Lung (tissue), 12 donors: ENCODE results near the gene POR. TPM values are rescaled to one million over a fixed set of nuclear protein-coding genes. Genes with fewer than 3 reads are reported as not detected.

ENCODE experiments used
- ATAC-seq: fragments of 200-7000 bp; cut with Tn5 transposase; one replicate; pipeline ENCODE4 v1.9.1; 2020; ENCODE audit warnings: moderate number of reproducible peaks; ENCODE audit not compliant: insufficient read depth, low FRiP score
- DNase-seq, 3 donors: peaks; one replicate each; pipeline ENCODE4 v3.0.0-alpha.2; 2013 to 2017
- H3K27ac ChIP-seq, 2 donors: one replicate each; pipeline ENCODE4 v1.5.1; 2013; ENCODE audit warnings: mild to moderate bottlenecking in 2 of 2, moderate library complexity in 2 of 2, control low read depth in 1 of 2, inconsistent platforms in 1 of 2, low read depth in 1 of 2, low read length in 1 of 2
- H3K27me3 ChIP-seq, 3 donors: one replicate each; pipeline ENCODE4 v1.5.1; 2013; ENCODE audit warnings: low read length in 2 of 3; ENCODE audit not compliant: control insufficient read depth in 3 of 3, insufficient read depth in 3 of 3
- H3K36me3 ChIP-seq, 4 donors: one replicate each; pipeline ENCODE4 v1.5.1; 2013; ENCODE audit warnings: low read length in 4 of 4, mild to moderate bottlenecking in 1 of 4, moderate library complexity in 1 of 4; ENCODE audit not compliant: control insufficient read depth in 4 of 4, insufficient read depth in 4 of 4
- H3K4me1 ChIP-seq, 5 donors: one replicate each; pipeline ENCODE4 v1.5.1; 2013; ENCODE audit warnings: low read length in 5 of 5, mild to moderate bottlenecking in 2 of 5, moderate library complexity in 1 of 5; ENCODE audit not compliant: control insufficient read depth in 5 of 5, insufficient read depth in 5 of 5
- H3K4me3 ChIP-seq: one replicate; pipeline ENCODE4 v1.5.1; 2013; ENCODE audit warnings: mild to moderate bottlenecking, control low read depth, moderate library complexity
- H3K9ac ChIP-seq, 2 donors: one replicate each; pipeline ENCODE4 v1.5.1; 2013; ENCODE audit warnings: low read length in 2 of 2, control low read depth in 1 of 2; ENCODE audit not compliant: insufficient read depth in 1 of 2
- H3K9me3 ChIP-seq, 4 donors: one replicate each; pipeline ENCODE4 v1.5.1; 2013; ENCODE audit warnings: low read length in 3 of 4, mild to moderate bottlenecking in 1 of 4, moderate library complexity in 1 of 4; ENCODE audit not compliant: control insufficient read depth in 4 of 4, insufficient read depth in 3 of 4
- CTCF ChIP-seq: IDR thresholded peaks from 2 replicates; pipeline ENCODE4 v1.5.1; 2012; ENCODE audit warnings: mild to moderate bottlenecking; ENCODE audit errors: control extremely low read depth, extremely low read depth
- WGBS, 2 donors: extraction: QIAGEN DNeasy Blood & Tissue Kit; methylation state at CpG; one replicate each; pipeline ENCODE4 v1.1.7; 2013; 5-methylcytosine and 5-hydroxymethylcytosine counted together
- polyA plus RNA-seq, 2 donors: library from polyadenylated mRNA; stranded (reverse); fragments of 200-250 nt; gene quantifications; one replicate each; pipeline ENCODE4 v1.2.1, GENCODE V29; 2013
- total RNA-seq, 2 donors: library from RNA; depleted of rRNA in 1 of 2; stranded (reverse); fragments of >200 nt in 1 of 2; gene quantifications; one replicate each; pipeline ENCODE4 v1.2.1, GENCODE V29; 2014 to 2021
- donor health status: control.
- donor health status: control.
- donor health status: Bipolar disorder and iron deficiency.
- donor health status: healthy.
- donor health status: DM: yes; HTN: yes; CAD: no.

Gene POR
- total and polyA plus RNA-seq, 4 donors, result 111 to 305 (median 264) TPM

- no peak for DNase-seq
- no peak overlapping the region for H3K9ac ChIP-seq
These were observed 51.4 kb downstream of the POR start for GRCh38 chr7:75966190-75966961.

GRCh38 chr7:75967055-75967454 lies 52.1 kb downstream of the POR start:
- H3K4me1 ChIP-seq, result peaks cover 10 to 29% (median 21%) of the 10 kb centered on the region in 5 donors
- peaks cover 0 to 12% (median 1%) of the 10 kb centered on the region in 4 donors for H3K36me3 ChIP-seq
- 89 to 91% methylated on average over 11 of the region's 11 CpGs for WGBS, 2 donors
- no peaks in the 10 kb centered on the region for H3K27me3 ChIP-seq
- no peak overlapping the region for H3K9ac ChIP-seq
- ATAC-seq (no peak), DNase-seq (peak in 1 of 3 donors; percentile 6)
- no peaks in the 10 kb centered on the region for H3K9me3 ChIP-seq
- H3K27ac ChIP-seq, result peak overlapping the region; percentile 45 to 73
- TF ChIP-seq CTCF, result no peak
- H3K4me3 ChIP-seq, result no peak overlapping the region

More at GRCh38 chr7:75966190-75966961, 51.4 kb downstream of the POR start:
- Histone ChIP-seq H3K9me3 (no peaks in the 10 kb centered on the region), H3K36me3 (peaks cover 0 to 15% (median 2%) of the 10 kb centered on the region in 4 donors), H3K27ac (peak overlapping the region; percentile 45 to 84), H3K4me1 (peaks cover 10 to 28% (median 21%) of the 10 kb centered on the region in 5 donors), H3K4me3 (no peak overlapping the region), H3K27me3 (no peaks in the 10 kb centered on the region)
- 71 to 84% methylated on average over 26 of the region's 26 CpGs for WGBS, 2 donors
- peak; percentile 56 for ATAC-seq
- no peak for TF ChIP-seq CTCF

GRCh38 chr7:75967487-75967997 lies 52.6 kb downstream of the POR start:
- Histone ChIP-seq H3K27me3 (no peaks in the 10 kb centered on the region), H3K36me3 (peaks cover 0 to 13% (median 1%) of the 10 kb centered on the region in 4 donors), H3K27ac (peak overlapping the region; percentile 34 to 73), H3K4me3 (no peak overlapping the region), H3K9ac (peak overlapping the region in 1 of 2 donors; percentile 23), H3K4me1 (peaks cover 10 to 30% (median 18%) of the 10 kb centered on the region in 5 donors), H3K9me3 (no peaks in the 10 kb centered on the region)
- ATAC-seq (no peak), DNase-seq (peak; percentile 84 to 91 (median 91))
- TF ChIP-seq CTCF, result no peak
- WGBS, 2 donors, result 28 to 30% methylated on average over 13 of the region's 13 CpGs
